ENCODE results near the gene SGK1.

DNA sequence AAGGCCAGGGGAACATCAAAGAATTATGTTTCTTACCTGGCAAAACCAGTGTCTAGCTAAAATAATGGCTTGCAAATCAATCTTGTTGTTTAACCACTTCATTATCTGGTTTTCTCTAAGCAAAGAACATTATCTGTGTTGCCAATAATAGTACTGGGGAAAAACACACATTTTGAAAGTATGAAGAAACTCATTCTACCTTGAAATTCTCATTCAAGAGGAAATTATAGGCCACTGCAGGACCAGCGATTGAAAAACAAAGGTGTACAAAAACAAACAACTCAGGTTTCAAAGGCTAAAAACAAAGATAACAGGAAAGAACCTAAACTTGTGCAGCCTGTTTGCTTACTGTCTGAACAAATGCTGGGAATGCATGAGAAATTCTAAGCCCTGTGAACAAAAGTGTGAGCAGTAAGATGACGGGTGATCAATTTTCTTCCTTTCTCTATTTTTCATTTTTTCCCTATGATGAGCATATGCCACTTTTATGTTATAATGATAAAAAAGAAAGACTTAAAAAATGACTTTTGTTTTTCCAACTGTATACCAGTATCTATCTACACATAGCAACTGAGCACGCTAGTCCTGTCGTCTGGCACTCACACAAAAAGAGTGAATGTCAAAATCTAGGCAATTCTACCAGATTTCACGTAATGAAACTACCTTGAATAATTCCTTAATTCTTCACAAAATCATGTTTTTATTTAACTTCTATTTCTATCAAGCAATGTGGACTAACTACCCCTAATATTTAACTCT lies 117.9 kb downstream of the SGK1 start:
- TF ChIP-seq ZNF138 (tag by site-specific recombination; IDR thresholded peaks at IDR 0.05; ENCODE audit: borderline replicate concordance), result no peak
- TF ChIP-seq, protein P1, sequence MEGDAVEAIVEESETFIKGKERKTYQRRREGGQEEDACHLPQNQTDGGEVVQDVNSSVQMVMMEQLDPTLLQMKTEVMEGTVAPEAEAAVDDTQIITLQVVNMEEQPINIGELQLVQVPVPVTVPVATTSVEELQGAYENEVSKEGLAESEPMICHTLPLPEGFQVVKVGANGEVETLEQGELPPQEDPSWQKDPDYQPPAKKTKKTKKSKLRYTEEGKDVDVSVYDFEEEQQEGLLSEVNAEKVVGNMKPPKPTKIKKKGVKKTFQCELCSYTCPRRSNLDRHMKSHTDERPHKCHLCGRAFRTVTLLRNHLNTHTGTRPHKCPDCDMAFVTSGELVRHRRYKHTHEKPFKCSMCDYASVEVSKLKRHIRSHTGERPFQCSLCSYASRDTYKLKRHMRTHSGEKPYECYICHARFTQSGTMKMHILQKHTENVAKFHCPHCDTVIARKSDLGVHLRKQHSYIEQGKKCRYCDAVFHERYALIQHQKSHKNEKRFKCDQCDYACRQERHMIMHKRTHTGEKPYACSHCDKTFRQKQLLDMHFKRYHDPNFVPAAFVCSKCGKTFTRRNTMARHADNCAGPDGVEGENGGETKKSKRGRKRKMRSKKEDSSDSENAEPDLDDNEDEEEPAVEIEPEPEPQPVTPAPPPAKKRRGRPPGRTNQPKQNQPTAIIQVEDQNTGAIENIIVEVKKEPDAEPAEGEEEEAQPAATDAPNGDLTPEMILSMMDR (tag by site-specific recombination; IDR thresholded peaks at IDR 0.05), result no peak
- no peak for TF ChIP-seq ZNF501 (tag by site-specific recombination; IDR thresholded peaks at IDR 0.05)
- no peak for TF ChIP-seq ZBTB21 (tag by site-specific recombination; IDR thresholded peaks at IDR 0.05)
- no peak for TF ChIP-seq ZNF701 (tag by site-specific recombination; IDR thresholded peaks at IDR 0.05)
- TF ChIP-seq, protein P2, sequence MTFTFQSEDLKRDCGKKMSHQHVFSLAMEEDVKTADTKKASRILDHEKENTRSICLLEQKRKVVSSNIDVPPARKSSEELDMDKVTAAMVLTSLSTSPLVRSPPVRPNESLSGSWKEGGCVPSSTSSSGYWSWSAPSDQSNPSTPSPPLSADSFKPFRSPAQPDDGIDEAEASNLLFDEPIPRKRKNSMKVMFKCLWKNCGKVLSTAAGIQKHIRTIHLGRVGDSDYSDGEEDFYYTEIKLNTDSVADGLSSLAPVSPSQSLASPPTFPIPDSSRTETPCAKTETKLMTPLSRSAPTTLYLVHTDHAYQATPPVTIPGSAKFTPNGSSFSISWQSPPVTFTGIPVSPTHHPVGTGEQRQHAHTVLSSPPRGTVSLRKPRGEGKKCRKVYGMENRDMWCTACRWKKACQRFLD (tag by site-specific recombination; IDR thresholded peaks at IDR 0.05), result no peak
- TF ChIP-seq RBAK (tag by site-specific recombination; IDR thresholded peaks at IDR 0.05), result no peak
- TF ChIP-seq, protein P3, sequence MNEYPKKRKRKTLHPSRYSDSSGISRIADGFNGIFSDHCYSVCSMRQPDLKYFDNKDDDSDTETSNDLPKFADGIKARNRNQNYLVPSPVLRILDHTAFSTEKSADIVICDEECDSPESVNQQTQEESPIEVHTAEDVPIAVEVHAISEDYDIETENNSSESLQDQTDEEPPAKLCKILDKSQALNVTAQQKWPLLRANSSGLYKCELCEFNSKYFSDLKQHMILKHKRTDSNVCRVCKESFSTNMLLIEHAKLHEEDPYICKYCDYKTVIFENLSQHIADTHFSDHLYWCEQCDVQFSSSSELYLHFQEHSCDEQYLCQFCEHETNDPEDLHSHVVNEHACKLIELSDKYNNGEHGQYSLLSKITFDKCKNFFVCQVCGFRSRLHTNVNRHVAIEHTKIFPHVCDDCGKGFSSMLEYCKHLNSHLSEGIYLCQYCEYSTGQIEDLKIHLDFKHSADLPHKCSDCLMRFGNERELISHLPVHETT (tag by site-specific recombination; IDR thresholded peaks at IDR 0.05), result no peak
- TF ChIP-seq ZIC2 (tag by site-specific recombination; IDR thresholded peaks at IDR 0.05), result no peak
- TF ChIP-seq, protein P4, sequence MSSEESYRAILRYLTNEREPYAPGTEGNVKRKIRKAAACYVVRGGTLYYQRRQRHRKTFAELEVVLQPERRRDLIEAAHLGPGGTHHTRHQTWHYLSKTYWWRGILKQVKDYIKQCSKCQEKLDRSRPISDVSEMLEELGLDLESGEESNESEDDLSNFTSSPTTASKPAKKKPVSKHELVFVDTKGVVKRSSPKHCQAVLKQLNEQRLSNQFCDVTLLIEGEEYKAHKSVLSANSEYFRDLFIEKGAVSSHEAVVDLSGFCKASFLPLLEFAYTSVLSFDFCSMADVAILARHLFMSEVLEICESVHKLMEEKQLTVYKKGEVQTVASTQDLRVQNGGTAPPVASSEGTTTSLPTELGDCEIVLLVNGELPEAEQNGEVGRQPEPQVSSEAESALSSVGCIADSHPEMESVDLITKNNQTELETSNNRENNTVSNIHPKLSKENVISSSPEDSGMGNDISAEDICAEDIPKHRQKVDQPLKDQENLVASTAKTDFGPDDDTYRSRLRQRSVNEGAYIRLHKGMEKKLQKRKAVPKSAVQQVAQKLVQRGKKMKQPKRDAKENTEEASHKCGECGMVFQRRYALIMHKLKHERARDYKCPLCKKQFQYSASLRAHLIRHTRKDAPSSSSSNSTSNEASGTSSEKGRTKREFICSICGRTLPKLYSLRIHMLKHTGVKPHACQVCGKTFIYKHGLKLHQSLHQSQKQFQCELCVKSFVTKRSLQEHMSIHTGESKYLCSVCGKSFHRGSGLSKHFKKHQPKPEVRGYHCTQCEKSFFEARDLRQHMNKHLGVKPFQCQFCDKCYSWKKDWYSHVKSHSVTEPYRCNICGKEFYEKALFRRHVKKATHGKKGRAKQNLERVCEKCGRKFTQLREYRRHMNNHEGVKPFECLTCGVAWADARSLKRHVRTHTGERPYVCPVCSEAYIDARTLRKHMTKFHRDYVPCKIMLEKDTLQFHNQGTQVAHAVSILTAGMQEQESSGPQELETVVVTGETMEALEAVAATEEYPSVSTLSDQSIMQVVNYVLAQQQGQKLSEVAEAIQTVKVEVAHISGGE (tag by site-specific recombination; conservative IDR thresholded peaks at IDR 0.05; ENCODE audit: low read depth), result no peak
- no peak for TF ChIP-seq ZEB2 (tag by site-specific recombination; IDR thresholded peaks at IDR 0.05)
- TF ChIP-seq, protein P5, sequence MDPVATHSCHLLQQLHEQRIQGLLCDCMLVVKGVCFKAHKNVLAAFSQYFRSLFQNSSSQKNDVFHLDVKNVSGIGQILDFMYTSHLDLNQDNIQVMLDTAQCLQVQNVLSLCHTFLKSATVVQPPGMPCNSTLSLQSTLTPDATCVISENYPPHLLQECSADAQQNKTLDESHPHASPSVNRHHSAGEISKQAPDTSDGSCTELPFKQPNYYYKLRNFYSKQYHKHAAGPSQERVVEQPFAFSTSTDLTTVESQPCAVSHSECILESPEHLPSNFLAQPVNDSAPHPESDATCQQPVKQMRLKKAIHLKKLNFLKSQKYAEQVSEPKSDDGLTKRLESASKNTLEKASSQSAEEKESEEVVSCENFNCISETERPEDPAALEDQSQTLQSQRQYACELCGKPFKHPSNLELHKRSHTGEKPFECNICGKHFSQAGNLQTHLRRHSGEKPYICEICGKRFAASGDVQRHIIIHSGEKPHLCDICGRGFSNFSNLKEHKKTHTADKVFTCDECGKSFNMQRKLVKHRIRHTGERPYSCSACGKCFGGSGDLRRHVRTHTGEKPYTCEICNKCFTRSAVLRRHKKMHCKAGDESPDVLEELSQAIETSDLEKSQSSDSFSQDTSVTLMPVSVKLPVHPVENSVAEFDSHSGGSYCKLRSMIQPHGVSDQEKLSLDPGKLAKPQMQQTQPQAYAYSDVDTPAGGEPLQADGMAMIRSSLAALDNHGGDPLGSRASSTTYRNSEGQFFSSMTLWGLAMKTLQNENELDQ (tag by site-specific recombination; IDR thresholded peaks at IDR 0.05; ENCODE audit: low read depth), result no peak

All from HEK293 (cell line).